Measurements from ENCODE around the gene IGFBP7. TPM values are rescaled to one million over a fixed set of nuclear protein-coding genes. Genes with fewer than 3 reads are reported as not detected.

The IGFBP7 gene
- total RNA-seq, 1 experiment from 2014 or later = 1,151 TPM

- no peak overlapping the region for H3K4me3 ChIP-seq
- DNase-seq (ENCODE audit: low read depth in 1 of 2, low spot score in 2 of 2) = no peak
- no peak overlapping the region for H3K27ac ChIP-seq
- peaks cover 67% of the 10 kb centered on the region for H3K4me1 ChIP-seq (replicated peaks)
- no peaks in the 10 kb centered on the region for H3K27me3 ChIP-seq (replicated peaks)
- no peaks in the 10 kb centered on the region for H3K9me3 ChIP-seq (replicated peaks)
- H3K36me3 ChIP-seq = no peaks in the 10 kb centered on the region
Measured at GRCh38 chr4:57117491-57117890, 7.3 kb upstream of the IGFBP7 start.

- H3K4me3 ChIP-seq = no peak overlapping the region
- no peak overlapping the region for H3K27ac ChIP-seq
- no peaks in the 10 kb centered on the region for H3K36me3 ChIP-seq
Measured at GRCh38 chr4:57116245-57116644, 6.1 kb upstream of the IGFBP7 start.

DNA sequence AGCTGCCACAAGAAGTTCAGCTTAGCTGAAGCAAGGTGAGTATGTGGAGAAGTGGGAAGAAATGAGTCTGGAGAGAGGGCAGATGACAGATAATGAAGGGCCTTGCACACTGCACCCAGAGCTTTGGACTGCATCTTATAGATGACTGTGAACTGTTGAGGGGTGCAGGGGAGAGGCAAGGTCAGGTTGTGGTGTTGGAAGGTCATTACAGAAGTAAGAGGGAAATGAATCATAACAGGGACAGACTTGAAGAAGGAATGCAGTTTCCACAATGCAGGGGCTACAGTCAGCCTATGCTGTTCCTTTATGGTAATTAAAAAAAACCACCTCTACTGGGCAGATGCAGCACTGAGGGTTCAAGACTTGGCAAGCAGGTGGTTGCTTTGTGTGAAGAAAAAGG lies 4.8 kb upstream of the IGFBP7 start:
- Histone ChIP-seq H3K27me3 (replicated peaks) (no peaks in the 10 kb centered on the region), H3K9me3 (replicated peaks) (0 out of 2 replicates have a peak, but pooled peaks cover 2% of the 10 kb centered on the region)
- no peak for DNase-seq (ENCODE audit: low read depth in 1 of 2, low spot score in 2 of 2)

More at GRCh38 chr4:57116245-57116644, 6.1 kb upstream of the IGFBP7 start:
- Histone ChIP-seq H3K27me3 (replicated peaks) (no peaks in the 10 kb centered on the region), H3K4me1 (replicated peaks) (peaks cover 79% of the 10 kb centered on the region), H3K9me3 (replicated peaks) (no peaks in the 10 kb centered on the region)
- no peak for DNase-seq (ENCODE audit: low read depth in 1 of 2, low spot score in 2 of 2)

GRCh38 chr4:57113870-57114269 lies 3.7 kb upstream of the IGFBP7 start:
- H3K27ac ChIP-seq = no peak overlapping the region
- no peaks in the 10 kb centered on the region for H3K27me3 ChIP-seq (replicated peaks)
- peaks cover 8% of the 10 kb centered on the region for H3K36me3 ChIP-seq
- no peak for DNase-seq (ENCODE audit: low read depth in 1 of 2, low spot score in 2 of 2)
- peaks cover 79% of the 10 kb centered on the region for H3K4me1 ChIP-seq (replicated peaks)
- H3K4me3 ChIP-seq = no peak overlapping the region
- 0 out of 2 replicates have a peak, but pooled peaks cover 4% of the 10 kb centered on the region for H3K9me3 ChIP-seq (replicated peaks)

More for the DNA sequence above, 4.8 kb upstream of the IGFBP7 start:
- Histone ChIP-seq H3K36me3 (peaks cover 3% of the 10 kb centered on the region), H3K4me3 (no peak overlapping the region), H3K4me1 (replicated peaks) (peaks cover 84% of the 10 kb centered on the region), H3K27ac (no peak overlapping the region)

DNA sequence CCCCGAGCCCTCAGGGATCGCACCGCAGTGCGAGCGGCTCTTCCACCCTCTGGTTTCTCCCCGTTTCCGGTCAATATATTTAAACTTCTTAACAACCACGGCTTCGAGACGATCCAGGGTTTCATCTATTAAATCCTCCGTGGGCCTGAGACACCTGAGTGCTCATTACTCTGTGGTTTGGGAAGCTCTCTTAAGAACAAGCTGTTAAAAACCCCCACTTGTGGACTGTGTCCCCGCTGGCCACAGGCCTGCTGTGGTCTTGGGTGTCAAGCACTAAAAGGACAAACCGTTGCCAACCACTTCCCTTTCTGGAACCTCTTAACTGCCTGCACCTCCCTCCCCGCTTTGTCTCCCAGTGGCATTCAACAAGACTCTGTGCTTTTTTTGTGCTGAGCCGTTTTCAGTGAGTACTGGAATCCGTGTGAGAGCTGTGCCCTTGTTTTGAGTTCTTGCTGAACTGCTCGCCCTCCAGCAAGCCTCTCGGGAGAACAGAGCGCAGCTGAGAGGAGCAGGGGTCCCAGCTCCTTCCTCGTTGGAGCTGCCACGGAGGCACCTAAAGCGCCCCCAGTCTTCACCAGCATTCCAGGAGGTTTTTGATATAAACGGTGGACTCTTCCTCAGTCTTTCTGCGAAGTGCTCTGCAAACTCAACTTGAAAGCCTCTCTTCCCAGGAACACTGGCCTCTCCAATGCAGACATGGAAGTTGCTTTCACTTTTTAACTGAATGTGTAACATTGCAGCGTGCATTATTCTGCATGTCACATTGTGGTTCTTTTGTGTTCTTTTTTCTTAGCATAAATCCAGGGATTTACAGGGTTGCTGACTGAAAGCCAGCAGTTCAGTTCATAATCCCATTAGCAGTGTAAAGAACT lies 691 bp upstream of the IGFBP7 start:
- Histone ChIP-seq H3K4me3 (peak overlapping the region; percentile 97), H3K27me3 (replicated peaks) (no peaks in the 10 kb centered on the region), H3K4me1 (replicated peaks) (peaks cover 70% of the 10 kb centered on the region), H3K9me3 (replicated peaks) (0 out of 2 replicates have a peak, but pooled peaks cover 4% of the 10 kb centered on the region), H3K27ac (peak overlapping the region; percentile 98), H3K36me3 (peaks cover 30% of the 10 kb centered on the region)
- DNase-seq (ENCODE audit: low read depth in 1 of 2, low spot score in 2 of 2) = peak; percentile 76 to 85

GRCh38 chr4:57109411-57109846 lies 756 bp downstream of the IGFBP7 start:
- Histone ChIP-seq H3K27me3 (replicated peaks) (no peaks in the 10 kb centered on the region), H3K36me3 (peaks cover 44% of the 10 kb centered on the region), H3K9me3 (replicated peaks) (0 out of 2 replicates have a peak, but pooled peaks cover 4% of the 10 kb centered on the region), H3K4me1 (replicated peaks) (peaks cover 71% of the 10 kb centered on the region), H3K4me3 (peak overlapping the region; percentile 97), H3K27ac (peak overlapping the region; percentile 98)
- DNase-seq (ENCODE audit: low read depth in 1 of 2, low spot score in 2 of 2) = peak; percentile 50 to 66

DNA sequence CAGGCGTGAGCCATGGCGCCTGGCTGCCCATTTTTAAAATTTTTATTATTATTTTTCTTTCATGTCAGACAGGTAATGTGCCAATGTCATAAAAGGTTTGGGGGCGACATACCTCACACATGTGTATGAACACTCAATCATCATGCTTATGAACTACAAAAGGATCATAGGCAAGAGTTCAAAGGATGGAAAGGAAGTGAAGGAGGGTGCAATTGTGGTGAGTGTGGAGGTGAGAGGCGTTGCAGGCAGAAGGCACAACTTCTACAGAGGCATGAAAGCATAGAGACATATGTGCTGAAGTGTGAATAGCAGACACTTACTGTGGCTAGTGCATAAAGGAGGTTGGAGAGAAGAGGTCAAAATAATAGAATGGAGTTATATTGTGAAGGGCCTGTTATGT lies 4.0 kb downstream of the IGFBP7 start:
- H3K4me1 ChIP-seq (replicated peaks) = peaks cover 72% of the 10 kb centered on the region
- H3K27me3 ChIP-seq (replicated peaks) = no peaks in the 10 kb centered on the region
- H3K9me3 ChIP-seq (replicated peaks) = 0 out of 2 replicates have a peak, but pooled peaks cover 4% of the 10 kb centered on the region
- peaks cover 58% of the 10 kb centered on the region for H3K36me3 ChIP-seq
- H3K27ac ChIP-seq = no peak overlapping the region
- H3K4me3 ChIP-seq = no peak overlapping the region
- DNase-seq (ENCODE audit: low read depth in 1 of 2, low spot score in 2 of 2) = no peak

GRCh38 chr4:57104706-57105560 lies 5.3 kb downstream of the IGFBP7 start:
- Histone ChIP-seq H3K36me3 (peaks cover 65% of the 10 kb centered on the region), H3K9me3 (replicated peaks) (0 out of 2 replicates have a peak, but pooled peaks cover 2% of the 10 kb centered on the region), H3K4me3 (no peak overlapping the region), H3K27ac (peak overlapping the region; percentile 4; the same call in 1 of the 2 replicates), H3K27me3 (replicated peaks) (no peaks in the 10 kb centered on the region), H3K4me1 (replicated peaks) (peaks cover 71% of the 10 kb centered on the region)
- no peak for DNase-seq (ENCODE audit: low read depth in 1 of 2, low spot score in 2 of 2)

DNA sequence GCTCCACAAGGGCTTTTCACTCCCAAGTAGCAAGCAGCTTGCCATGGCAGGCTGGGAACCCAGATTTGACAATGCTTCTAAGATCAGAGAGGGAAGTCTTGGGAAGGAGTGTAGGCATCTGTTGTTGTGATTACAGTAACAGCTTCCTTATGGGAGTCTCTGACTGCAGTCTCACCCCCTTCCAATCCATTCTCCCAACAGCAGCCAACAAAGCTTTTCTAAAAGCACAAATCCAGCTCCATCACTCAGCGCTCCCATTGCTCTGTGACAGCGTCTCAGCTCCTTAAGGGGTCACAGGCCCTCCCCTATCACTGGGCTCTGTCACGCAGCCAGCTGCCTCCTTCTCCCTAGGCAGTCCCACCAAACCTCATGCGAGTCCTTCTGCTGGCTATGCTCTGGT lies 7.1 kb downstream of the IGFBP7 start:
- DNase-seq (ENCODE audit: low read depth in 1 of 2, low spot score in 2 of 2) = peak in 1 of 2 experiments; percentile 48
- Histone ChIP-seq H3K4me3 (no peak overlapping the region), H3K27ac (peak overlapping the region; percentile 85), H3K4me1 (replicated peaks) (peaks cover 86% of the 10 kb centered on the region), H3K27me3 (replicated peaks) (no peaks in the 10 kb centered on the region), H3K9me3 (replicated peaks) (no peaks in the 10 kb centered on the region), H3K36me3 (peaks cover 75% of the 10 kb centered on the region)

DNA sequence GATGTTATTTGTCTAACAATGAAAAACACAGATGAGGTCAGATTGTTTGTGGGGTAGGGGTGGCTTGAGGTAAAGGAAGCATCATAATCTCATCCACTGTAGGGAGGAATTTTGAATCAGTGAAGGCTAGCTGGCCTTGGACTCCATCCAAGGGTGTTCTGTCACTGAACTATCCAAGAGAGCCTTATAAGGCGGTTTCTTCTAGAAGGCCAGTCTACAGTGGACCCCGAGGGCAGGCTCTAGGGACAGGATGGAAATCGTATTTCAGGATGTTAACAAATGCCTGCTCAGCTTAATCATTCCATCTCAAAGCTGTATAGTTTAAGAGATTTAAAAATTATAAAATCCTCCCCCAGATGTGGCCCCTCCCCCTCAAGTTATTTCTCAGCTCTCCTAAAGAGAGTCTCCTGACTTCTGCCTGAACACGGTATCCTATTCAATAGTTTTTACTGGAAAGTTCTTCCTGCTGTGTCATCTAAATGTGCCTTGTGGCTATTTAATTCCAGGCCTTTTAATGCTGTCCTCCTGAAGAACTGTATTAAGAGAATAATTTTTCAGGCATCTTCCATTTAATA lies 8.0 kb downstream of the IGFBP7 start:
- Histone ChIP-seq H3K27ac (peak overlapping the region; percentile 85), H3K36me3 (peaks cover 71% of the 10 kb centered on the region), H3K4me1 (replicated peaks) (peaks cover 86% of the 10 kb centered on the region), H3K9me3 (replicated peaks) (no peaks in the 10 kb centered on the region), H3K4me3 (no peak overlapping the region), H3K27me3 (replicated peaks) (no peaks in the 10 kb centered on the region)
- peak; percentile 93 for DNase-seq (ENCODE audit: low read depth in 1 of 2, low spot score in 2 of 2)

- Histone ChIP-seq H3K27ac (peak overlapping the region; percentile 85), H3K4me3 (no peak overlapping the region), H3K36me3 (peaks cover 71% of the 10 kb centered on the region), H3K27me3 (replicated peaks) (no peaks in the 10 kb centered on the region), H3K9me3 (replicated peaks) (no peaks in the 10 kb centered on the region), H3K4me1 (replicated peaks) (peaks cover 87% of the 10 kb centered on the region)
- DNase-seq (ENCODE audit: low read depth in 1 of 2, low spot score in 2 of 2) = no peak
Measured at GRCh38 chr4:57100979-57101651, 9.1 kb downstream of the IGFBP7 start.

DNA sequence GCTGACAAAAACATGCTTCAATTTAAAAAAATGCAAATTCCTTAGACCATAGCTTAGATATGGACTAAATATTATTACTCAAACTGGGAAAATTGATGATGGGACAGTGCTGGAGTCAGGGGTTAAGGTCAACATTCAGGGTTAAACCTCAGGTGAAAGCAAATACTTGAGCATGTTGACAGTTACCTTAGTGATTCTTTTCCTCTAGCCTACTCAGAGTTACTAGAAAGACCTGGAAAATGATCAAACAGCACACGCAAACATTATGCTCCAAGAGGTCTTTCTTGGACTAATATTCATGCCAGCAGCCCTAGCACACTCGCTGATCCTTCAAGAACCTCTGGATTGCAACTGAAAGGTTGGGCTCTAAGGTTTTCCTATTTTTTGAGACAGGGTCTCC lies 10.8 kb downstream of the IGFBP7 start:
- H3K27ac ChIP-seq = peak overlapping the region; percentile 23; the same call in 1 of the 2 replicates

GRCh38 chr4:57098941-57099340 lies 11.2 kb downstream of the IGFBP7 start:
- Histone ChIP-seq H3K27me3 (replicated peaks) (no peaks in the 10 kb centered on the region), H3K4me1 (replicated peaks) (peaks cover 93% of the 10 kb centered on the region), H3K27ac (peak overlapping the region; percentile 23; the same call in 1 of the 2 replicates), H3K4me3 (no peak overlapping the region), H3K36me3 (peaks cover 68% of the 10 kb centered on the region), H3K9me3 (replicated peaks) (no peaks in the 10 kb centered on the region; the same call in 1 of the 2 replicates)
- DNase-seq (ENCODE audit: low read depth in 1 of 2, low spot score in 2 of 2) = no peak

More for the DNA sequence above, 10.8 kb downstream of the IGFBP7 start:
- Histone ChIP-seq H3K4me3 (no peak overlapping the region), H3K36me3 (peaks cover 68% of the 10 kb centered on the region), H3K9me3 (replicated peaks) (no peaks in the 10 kb centered on the region; the same call in 1 of the 2 replicates), H3K27me3 (replicated peaks) (no peaks in the 10 kb centered on the region), H3K4me1 (replicated peaks) (peaks cover 93% of the 10 kb centered on the region)
- no peak for DNase-seq (ENCODE audit: low read depth in 1 of 2, low spot score in 2 of 2)

Data from SJSA1 (cell line).